HG03378 (cell line): ENCODE measurements around the gene PRCC.
"Not testable (repeated sequence)": the region's sequence is repeated elsewhere in the genome, so short reads cannot be mapped to it uniquely, and the experiment has no call there.

Experiments used
- ATAC-seq: cut with Tn5 transposase; IDR thresholded peaks from one replicate; pipeline ENCODE4 v1.9.1; 2021; ENCODE audit warnings: mild to moderate bottlenecking, moderate library complexity; ENCODE audit not compliant: unreplicated experiment

Gene PRCC

DNA sequence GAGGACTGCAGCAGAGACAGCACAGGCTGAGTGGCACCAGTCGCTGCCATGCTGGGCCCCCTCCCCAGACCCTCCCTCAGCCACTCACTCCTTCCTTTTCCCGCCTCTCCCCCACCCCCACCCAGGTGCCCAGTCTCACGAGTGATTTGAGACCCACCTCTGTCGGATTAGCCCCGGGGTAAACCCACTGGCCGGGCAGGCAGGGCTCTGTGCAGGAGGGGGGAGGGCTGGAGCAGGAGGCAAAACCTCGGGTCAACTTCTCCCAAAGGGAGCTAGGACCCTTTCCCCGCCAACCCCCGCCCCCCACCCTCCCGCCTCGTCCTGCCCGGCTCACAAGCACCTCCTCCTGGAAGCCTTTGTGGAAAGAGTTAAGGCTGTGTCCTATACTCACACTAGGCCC lies 23.0 kb upstream of the PRCC start:
- ATAC-seq: no peak

DNA sequence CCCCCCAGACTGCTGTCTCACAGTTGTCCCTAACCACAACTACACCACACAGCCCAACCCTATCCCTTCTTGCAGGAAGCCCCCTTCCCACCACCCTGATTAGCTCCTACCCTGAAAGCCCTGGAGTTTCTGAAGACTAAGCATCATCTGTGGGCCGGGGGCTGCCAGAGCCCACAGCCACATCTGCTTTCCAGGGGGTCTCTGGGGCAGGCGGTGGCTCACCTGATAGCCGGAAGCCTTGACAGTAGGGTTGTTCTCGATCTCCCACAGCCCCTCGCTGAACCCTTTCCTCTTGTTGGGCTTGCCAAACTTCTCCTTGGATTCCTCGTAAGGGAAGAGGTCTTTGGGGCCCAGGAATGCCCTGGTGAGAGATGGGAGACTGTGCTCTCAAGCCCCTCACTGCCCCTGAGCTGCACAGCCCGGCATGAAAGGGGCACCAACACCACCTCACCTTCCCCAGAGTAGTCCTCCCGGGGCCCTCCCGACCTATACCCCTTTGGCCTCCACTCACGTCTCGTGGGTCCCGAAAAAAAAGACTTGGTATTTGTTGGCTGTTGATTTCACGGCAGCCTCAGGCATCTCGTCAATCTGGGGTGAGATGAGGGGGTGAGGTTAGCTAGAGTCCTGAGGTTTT lies 22.4 kb upstream of the PRCC start:
- no peak for ATAC-seq

DNA sequence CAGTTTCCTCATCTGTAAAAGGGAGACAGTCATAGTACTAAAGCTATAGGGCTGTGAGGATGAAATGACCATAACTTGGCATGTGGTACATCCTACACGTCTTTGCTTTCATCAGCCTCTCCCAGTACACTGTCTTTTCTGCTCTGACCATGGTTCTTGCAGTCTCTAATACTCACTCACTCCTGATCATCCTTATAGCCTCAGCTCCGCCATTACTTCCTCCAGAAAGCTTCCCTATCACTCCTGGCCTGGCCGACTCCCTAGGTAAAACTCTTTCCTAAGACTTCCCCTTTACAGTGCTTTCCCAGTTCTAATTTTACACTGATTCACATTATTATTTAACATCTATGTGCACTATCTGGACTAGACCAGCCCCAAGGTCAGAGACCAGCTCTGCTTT lies 21.5 kb upstream of the PRCC start:
- no peak for ATAC-seq

DNA sequence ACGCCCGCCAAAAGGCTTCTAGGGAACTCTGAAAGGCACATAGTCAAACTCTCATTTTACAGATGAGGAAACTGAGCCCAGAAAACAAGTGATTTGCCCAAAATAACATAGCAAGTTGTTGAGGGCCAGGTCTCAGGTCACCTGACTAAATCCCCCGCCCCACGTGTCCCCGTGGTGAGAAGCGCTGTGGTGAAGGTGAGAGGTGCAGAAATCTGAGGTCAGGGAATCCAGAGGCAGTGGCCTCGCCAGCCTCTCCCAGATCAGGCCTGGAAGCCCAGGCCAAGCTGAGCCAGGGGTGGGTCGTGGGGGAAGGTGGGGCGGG lies 21.0 kb upstream of the PRCC start:
- no peak for ATAC-seq

DNA sequence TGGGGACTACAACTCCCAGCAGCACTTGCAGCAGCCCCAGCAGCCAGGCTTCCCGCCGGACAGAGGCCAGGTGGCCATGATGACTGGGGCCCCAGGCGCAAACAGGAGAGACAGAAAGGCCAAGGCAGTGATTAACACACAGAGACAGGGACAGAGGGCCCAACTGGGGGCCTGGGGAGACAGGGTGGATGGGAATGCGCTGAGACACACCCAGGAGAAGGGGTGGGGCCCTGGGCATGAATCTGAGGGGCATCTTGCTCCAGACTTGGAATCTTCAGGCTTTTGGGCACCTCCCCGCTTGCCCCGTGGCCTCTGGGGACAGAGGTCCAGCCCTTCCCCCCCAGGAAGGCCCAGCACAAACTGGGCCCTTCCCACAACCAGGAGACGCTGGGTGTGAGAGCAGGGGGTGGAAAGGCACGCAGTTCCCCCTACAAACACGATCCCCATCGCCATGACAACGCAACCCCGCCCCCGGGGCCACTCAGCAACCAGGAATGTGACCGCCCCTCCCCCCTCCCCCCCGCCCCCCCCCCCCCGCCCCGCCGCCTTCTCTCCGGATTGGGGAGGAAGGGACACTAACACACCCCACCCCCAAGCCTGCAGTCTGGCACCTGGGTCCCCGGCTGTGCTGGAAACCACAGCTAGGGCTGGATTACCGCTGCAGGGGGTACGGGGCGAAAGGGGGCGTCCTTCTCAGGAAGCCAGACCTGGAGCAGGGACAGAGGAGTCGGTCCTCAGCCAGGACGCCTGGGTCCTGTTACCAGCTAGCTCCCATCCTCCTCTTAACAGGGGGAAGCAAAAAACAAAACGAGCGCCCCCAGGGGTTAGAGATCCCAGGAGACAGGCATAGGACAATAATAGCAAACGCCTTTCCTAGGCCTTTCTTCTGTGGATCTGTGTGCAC lies 20.4 kb upstream of the PRCC start:
- ATAC-seq: no peak

DNA sequence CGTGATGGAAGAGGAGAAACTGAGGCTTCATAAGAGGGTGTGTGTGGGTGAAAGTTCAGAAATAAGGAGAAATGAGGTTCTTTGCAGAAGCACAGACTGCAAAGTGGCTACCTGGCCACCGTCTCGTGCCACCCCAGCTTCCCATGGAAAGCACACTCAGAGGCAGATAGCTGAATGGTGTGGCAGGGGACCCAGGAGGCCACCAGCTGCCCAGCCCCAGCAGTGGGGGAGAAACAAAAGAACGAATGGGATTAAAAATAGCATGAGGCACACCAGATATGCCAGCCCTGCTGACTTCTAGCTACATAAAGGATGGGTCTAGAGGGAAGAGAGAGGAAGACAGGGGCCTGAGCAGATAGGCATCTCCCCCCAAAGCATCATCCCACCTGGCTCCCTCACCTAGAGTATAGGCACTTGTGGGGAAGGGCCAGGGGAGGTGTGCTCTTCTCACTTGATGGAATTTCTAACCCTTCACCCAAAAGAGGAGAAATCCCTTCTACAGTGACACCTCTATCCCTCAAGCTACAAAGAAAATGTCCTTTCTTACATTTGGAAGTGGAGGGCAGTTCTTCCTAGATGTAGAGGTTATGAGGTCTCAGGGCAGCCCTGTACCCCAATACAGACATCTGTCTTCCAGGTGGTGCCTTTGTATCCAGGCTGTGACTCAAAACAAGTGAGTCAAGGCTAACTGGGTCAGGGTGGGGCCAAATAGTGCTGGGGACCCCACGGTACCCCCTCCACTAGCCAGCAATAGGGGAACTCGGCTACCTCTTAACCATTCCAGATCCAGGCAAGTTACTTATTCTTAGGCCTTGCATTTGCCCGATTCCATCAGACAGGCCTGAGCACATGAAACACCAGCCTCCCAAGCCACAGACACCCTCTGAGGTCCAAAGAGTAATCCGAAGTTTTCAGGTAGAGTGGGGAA lies 19.3 kb upstream of the PRCC start:
- ATAC-seq: no peak

DNA sequence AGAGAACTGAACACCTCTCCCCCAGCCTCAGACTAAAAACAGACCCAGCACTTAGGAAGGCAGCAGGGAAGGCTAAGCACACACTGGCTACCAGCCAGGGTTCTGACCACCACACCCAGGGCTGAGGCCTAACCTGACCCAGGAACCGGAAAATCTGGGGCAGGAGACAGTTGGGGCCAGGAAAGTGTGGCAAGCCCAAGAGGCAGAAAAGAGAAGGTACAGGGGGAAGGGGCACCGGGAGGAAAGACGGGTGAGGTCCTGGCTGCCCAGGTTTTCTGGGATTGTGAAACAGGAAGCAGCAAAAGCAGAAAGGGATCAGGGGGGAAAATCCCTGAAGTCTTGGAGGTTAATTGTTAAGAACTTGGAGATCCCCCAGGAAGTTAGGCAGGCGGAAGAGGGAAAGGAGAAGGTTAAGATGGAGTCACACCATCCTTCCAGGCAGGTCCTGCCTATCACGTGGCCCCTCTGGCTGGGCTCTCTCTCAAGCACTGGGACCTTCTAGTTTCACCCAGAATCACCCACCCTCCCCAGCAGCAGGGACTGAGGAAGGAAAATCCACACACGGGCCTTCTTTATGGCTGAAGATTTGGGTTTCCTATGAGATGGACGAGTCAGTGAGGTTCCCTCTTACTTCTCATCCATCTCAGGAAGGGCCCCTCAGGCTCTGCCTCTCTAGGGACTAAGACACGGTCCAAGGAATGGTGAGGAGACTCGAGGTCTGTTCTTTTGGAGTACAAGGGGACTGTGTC lies 18.5 kb upstream of the PRCC start:
- ATAC-seq: no peak

DNA sequence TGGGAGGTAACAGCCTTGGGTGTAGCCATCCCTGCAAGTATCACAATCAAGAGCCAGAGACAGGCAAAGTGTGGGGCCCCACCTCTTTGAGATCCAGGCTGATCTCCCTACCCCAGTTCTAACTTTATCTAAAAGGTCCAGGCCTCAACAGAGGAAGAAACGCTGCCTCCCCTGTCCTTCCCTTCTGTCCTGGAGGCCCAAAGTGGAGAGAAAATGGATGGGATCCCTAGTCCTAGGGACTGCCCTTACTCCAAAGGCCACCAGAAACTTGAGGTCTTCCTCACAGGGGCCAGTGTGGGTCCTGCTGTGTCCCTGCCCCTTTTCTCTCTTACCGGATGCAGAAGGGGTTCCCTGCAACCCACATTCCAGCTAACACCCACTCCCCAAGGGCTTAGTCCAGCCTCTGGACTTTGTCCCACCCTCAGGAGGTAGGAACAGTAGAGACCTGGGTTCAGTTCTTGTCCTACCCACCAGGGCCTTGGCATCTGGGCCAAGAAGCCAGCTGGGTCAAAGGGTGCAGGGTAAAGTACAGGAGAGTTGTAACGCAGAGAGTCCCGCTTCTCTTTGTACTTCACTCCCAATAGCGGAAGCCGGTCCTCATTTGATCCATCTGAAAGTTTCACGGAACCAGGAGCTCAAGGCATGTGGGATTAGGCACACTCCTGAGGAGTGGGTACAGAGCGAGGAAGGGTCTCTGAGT lies 17.8 kb upstream of the PRCC start:
- ATAC-seq: no peak

DNA sequence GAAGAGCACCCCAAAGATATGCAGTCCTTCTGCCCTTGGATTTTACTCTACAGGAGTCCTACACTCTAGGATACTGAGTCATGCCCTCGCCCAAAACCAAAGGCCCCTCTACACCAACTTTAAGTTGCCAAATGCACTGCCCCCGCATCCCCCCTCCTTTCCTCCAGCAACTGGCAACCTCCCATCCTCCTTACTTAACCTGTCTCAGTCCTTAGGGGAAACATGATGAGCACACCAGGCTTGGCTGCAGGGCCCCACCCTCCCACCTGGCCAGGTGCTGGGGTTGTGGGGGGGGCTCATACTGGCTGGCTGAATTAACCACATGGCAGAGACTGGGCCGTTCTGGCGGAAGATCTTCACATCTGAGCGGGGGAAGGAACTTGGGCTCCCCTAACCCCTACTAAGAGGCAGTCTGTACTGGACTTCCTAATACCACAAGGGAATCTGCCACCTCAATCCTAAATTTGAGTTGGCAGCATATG lies 17.1 kb upstream of the PRCC start:
- ATAC-seq: no peak

DNA sequence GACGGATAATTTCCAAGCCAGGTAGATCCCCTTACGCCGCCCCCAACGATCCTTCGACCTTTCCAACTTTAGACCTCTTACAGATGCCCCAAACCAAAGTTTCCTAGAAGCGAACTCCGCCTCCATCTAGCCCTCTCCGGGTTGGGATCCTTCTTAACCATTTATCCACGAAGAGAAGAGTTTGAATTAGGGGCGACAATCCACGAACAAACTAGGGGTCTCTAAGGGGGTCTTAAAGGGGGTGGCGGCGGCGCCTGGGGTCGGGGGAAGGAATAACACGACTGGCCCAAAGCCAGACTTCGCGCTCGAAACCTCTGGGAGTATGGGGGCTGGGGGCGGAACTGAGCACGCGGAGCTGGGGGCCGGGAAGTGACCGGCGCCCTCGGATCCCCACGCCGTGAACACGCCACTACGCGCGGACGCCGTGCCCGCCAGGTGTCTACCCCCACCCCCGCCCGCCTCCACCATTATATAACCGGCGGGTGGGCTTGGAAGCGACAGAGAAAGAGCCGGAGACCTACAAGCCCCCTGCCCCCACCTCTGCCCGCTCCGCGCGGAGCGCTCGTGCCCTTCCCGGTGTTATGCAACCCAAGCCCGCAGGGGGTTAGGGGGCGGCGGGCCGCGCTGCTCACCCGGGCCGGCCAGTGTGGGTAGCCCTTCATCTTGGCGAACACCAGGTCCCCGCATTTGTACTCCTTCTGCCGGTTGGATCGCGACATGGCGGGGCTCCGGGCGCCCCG lies 16.5 kb upstream of the PRCC start:
- no peak for ATAC-seq

DNA sequence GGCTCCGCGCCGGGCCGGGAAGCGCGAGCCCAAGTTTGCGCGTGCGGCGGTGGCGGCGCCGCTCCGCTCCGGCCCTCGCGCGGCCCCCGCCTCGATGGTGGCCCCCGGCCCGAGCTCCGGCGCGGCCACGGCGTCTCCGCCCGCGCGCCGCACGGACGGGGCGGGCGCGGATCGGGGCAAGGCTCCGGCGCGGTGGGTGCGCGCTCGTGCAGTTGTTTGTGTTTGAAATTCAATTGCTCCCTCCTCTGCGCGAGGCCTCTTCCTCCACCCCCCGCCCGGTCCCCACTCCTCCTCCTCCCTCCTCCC lies 15.9 kb upstream of the PRCC start, which contains the start of gene HDGF:
TSS of gene HDGF (minus strand) at position 225 of the 306 bp plus-strand sequence. CDS start 246 bp downstream, outside the sequence.
- ATAC-seq: no peak

DNA sequence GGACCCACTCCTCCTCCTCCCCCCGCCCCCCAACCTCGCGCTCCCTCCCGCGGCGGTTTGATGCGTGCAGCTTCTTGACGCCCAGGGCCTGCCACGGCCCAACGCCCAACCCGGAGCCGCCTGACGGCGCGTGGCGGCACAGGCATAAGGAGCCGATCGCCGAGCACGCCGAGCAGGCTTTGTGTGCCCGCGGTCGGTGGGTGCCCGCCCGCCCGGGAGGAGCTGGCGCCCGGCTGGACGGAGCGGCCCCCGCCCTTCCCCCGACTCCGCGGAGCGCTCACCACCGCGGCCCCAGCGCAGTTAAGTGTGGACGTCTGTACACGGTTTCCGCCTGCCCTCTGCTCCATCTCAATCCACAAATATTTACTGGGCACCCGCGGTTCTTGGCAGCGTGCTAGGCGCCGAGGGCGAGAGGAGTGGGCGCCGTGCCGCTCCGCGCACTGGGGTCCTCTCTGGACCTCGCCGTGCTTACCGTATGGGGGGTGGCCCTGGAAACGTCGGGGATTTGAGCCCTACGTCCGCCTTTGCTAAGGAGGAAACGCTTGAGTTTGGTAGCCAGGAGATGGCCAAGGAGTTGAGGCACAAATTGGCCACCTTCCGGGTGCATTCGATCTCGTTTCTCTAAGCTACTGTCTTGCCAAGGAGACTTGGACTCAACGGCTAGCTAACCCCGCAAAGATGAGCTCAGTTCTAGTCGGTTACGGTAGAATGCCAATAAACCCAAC lies 15.4 kb upstream of the PRCC start:
- ATAC-seq: peak; percentile 41

DNA sequence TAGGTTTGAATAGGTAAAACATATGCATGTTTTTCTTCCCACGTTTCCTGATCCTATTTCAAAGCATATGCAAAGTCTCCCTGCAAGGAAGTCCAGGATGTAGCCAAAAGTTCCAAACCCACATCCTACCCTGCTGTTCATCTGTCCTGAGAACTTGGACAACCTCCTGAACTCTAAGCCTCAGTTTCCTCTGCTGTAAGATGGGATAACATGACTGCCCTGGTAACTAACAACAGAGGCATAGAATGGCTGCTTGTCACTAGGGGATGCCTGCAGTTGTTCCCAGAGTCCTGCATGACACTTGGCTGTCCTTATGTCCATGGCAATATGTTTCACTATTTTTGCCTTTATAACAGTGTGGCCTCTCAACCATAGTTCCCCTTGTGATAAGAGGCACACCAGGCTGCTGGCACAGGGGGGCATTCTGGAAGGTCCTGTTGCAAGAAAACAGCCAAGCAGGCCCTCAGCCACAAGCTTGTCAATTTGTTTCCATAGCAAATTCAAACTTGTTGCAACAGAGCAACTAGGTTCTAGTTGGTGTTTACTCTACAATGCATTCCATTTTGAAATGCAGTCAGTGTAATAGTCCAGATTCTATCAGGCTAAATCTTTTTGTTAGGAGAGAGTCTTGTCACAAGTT lies 14.4 kb upstream of the PRCC start:
- ATAC-seq: no peak

DNA sequence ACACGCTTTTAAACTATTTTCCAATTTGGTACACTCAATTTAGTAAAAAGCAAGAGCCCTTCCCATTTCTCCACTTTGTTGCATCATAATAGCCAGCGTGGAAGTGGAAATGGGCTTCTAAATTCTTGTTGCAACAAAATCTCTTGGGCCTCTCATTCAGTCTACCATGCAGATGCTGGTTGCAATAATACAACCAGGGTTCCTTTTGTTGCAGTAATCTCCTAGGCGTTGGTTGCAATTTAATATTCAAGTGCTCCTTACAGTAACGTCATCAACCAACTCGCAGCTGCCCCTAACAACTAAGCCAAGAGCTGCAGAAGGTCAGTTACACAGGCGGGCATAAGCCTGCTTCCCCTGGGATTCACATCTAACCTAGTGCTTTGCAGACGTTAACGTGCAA lies 13.1 kb upstream of the PRCC start:
- no peak for ATAC-seq

DNA sequence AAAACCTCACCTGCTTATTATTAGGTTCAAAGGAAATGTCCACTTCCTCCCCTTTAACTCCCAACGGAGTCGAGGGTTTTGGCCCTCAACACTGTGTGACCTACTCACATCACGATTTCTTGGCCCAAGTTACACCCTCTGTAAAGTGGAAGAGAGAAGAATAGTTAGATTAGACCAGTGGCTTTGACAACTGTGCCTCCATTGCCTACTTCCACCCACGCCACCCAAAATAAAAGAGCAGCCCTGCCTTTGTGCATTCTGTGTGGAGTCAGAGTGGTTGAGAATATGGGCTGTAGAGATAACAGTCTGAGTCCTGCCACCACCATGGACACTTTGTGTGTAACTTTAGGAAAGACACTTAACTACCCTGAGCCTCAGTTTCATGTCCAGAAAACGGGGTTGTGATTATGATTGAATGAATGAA lies 11.8 kb upstream of the PRCC start:
- ATAC-seq: no peak

DNA sequence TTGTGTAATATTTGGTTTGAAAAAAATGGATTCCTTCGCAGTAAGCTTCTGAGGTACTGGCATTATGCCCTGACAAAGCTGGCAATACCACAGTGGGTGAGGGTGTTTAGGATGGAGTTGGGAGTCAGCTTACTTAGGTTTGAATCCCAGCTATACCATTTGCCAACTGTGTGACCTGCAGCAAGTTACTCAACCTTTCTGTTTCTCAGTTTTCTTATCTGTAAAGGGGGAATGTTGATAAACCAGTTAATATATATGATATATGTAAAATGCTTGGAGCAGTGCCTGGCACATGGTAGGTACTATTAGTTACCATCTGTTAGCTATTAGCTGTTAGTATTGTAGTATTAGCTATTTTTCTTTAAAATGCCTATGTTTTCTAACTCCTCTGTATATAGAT lies 11.0 kb upstream of the PRCC start:
- no peak for ATAC-seq

DNA sequence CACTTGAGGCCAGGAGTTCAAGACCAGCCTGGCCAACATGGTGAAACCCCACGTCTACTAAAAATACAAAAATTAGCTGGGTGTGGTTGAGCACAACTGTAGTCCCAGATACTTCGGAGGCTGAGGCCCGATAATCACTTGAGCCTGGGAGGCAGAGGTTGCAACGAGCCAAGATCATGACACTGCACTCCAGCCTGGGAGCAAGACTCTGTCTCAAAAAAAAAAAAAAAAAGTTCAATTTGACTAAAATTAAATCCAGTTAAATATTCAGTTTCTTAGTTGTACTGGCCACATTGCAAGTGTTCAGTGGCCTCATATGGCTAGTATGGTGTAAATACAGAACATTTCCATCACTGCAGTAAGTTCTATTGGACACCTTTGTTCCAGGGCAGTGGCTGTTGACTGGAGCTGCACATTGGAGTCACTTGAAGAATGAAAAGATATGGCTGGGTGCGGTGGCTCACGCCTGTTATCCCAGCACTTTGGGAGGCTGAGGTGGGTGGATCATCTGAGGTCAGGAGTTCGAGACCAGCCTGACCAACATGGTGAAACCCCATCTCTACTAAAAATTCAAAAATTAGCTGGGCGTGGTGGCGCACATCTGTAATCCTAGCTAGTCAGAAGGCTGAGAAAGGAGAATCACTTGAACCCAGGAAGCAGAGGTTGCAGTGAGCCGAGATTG lies 9.6 kb upstream of the PRCC start:
- ATAC-seq: not testable (repeated sequence)
